HEK293 (cell line): ENCODE results near the gene TTLL5.

Experiments used
- CTCF ChIP-seq: fragments of 450-650 bp; formaldehyde crosslinking; IDR thresholded peaks from 2 replicates; pipeline ENCODE4 v1.5.1; 2016; ENCODE audit warnings: missing biosample characterization, missing genetic modification characterization
- ZNF184 ChIP-seq: fragments of 450-650 bp; IDR thresholded peaks from 2 replicates; pipeline ENCODE4 v1.5.1; 2018; ENCODE audit warnings: missing biosample characterization, mild to moderate bottlenecking, missing genetic modification characterization
- ZNF211 ChIP-seq: fragments of 450-650 bp; formaldehyde crosslinking; IDR thresholded peaks from 2 replicates; pipeline ENCODE4 v1.5.1; 2016; ENCODE audit warnings: low read depth, missing biosample characterization, missing genetic modification characterization
- ZNF24 ChIP-seq: fragments of 450-650 bp; formaldehyde crosslinking; IDR thresholded peaks from 2 replicates; pipeline ENCODE4 v1.5.1; 2016; ENCODE audit warnings: missing biosample characterization, missing genetic modification characterization
- ZNF521 ChIP-seq: fragments of 450-650 bp; formaldehyde crosslinking; IDR thresholded peaks from 2 replicates; pipeline ENCODE4 v1.5.1; 2017; ENCODE audit warnings: missing biosample characterization, mild to moderate bottlenecking, missing genetic modification characterization

- TF ChIP-seq ZNF24 (tag by site-specific recombination) = no peak
- TF ChIP-seq ZNF211 (tag by site-specific recombination) = no peak
- no peak for TF ChIP-seq CTCF (tag by site-specific recombination)
- no peak for TF ChIP-seq ZNF521 (tag by site-specific recombination)
- no peak for TF ChIP-seq ZNF184
Measured at GRCh38 chr14:75658957-75659356, 2.1 kb upstream of the TTLL5 start.
